DOHH2 (cell line): Measurements from ENCODE around the gene TNS1.

Experiments
- EZH2phosphoT487 ChIP-seq: fragments of 200-600 bp; sonication (generic); IDR thresholded peaks from 2 replicates; pipeline ENCODE4 v1.6.1; 2017; ENCODE audit warnings: borderline replicate concordance, mild to moderate bottlenecking, antibody characterized with exemption, low read length, moderate library complexity, mixed read lengths
- TF ChIP-seq, protein P1 (sequence below): fragments of 200-600 bp; sonication (generic); IDR thresholded peaks from one replicate; pipeline ENCODE4 v1.5.1; 2014; ENCODE audit warnings: antibody characterized with exemption, mild to moderate bottlenecking, low read depth, low read length; ENCODE audit not compliant: poor library complexity, severe bottlenecking

DNA sequence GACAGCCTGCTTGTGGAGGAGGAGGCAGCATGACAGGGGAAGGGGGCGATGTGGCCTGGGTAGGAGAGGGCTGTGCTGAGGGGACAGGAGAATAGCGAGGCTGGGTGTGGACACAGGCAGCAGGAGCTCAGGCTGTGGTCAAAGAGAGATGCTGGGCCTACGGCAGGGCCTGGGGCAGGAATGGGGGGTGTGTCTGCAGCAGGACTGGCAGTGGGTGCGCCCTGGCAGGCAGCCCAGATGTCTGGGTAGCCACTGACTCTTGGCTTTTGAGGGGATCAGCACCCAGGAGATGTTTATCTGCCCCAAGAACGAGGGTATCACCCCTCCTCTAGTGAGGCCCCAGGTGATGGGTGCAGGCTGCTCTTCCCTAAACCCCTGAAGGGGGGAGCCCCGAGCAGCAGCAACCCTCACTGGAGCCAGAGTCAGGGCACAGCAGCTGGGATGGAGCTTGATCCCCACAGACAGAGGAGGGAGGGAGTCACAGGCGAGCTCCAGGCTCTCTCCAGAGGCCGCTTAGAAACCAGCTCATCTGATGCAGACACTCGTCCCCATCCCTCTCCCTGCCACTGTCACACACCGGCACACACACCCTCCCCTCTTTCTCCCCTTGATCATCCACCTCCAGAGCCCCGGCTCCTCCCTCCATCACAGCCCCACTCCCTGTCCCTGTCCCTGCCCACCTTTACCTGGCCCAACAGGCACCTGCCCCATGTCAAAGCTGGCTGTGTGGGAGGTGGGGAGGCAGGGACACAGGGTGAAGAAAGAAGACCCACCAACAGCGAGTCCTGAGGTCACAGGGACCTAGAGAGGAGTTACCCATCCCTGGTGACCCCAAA, 29.8 kb upstream of the TNS1 start:
- TF ChIP-seq, protein P1, sequence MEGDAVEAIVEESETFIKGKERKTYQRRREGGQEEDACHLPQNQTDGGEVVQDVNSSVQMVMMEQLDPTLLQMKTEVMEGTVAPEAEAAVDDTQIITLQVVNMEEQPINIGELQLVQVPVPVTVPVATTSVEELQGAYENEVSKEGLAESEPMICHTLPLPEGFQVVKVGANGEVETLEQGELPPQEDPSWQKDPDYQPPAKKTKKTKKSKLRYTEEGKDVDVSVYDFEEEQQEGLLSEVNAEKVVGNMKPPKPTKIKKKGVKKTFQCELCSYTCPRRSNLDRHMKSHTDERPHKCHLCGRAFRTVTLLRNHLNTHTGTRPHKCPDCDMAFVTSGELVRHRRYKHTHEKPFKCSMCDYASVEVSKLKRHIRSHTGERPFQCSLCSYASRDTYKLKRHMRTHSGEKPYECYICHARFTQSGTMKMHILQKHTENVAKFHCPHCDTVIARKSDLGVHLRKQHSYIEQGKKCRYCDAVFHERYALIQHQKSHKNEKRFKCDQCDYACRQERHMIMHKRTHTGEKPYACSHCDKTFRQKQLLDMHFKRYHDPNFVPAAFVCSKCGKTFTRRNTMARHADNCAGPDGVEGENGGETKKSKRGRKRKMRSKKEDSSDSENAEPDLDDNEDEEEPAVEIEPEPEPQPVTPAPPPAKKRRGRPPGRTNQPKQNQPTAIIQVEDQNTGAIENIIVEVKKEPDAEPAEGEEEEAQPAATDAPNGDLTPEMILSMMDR, result no peak
- TF ChIP-seq EZH2phosphoT487, result no peak
